ENCODE measurements around the gene URB2.
"Not testable (repeated sequence)": the region's sequence is repeated elsewhere in the genome, so short reads cannot be mapped to it uniquely, and the experiment has no call there.

URB2 gene

GRCh38 chr1:229617351-229618100 is 8.5 kb upstream of the URB2 start:
- no peak for DNase-seq

GRCh38 chr1:229619002-229619401 is 7.0 kb upstream of the URB2 start:
- no peak for DNase-seq

GRCh38 chr1:229619614-229620013 is 6.4 kb upstream of the URB2 start:
- DNase-seq = no peak

- no peak for DNase-seq
Observed at GRCh38 chr1:229620876-229621275, 5.2 kb upstream of the URB2 start.

GRCh38 chr1:229621663-229622062 is 4.4 kb upstream of the URB2 start:
- no peak for DNase-seq

GRCh38 chr1:229622641-229623120 is 3.4 kb upstream of the URB2 start:
- not testable (repeated sequence) for DNase-seq

- DNase-seq = no peak
Observed at GRCh38 chr1:229623225-229623624, 2.8 kb upstream of the URB2 start.

- no peak for DNase-seq
Observed at GRCh38 chr1:229623838-229624237, 2.2 kb upstream of the URB2 start.

GRCh38 chr1:229624521-229625070 is 1.5 kb upstream of the URB2 start:
- no peak for DNase-seq

- peak; percentile 33 for DNase-seq
Observed at GRCh38 chr1:229625071-229625914, 754 bp upstream of the URB2 start.

- no peak for DNase-seq
Observed at GRCh38 chr1:229627003-229627402, 956 bp downstream of the URB2 start.

- DNase-seq = no peak
Observed at GRCh38 chr1:229629261-229629660, 3.2 kb downstream of the URB2 start.

- no peak for DNase-seq
Observed at GRCh38 chr1:229631148-229631547, 5.1 kb downstream of the URB2 start.

- DNase-seq = no peak
Observed at GRCh38 chr1:229631966-229632365, 5.9 kb downstream of the URB2 start.

GRCh38 chr1:229636042-229636441 is 10.0 kb downstream of the URB2 start:
- DNase-seq = no peak

- DNase-seq = no peak
Observed at GRCh38 chr1:229637746-229638145, 11.7 kb downstream of the URB2 start.

- DNase-seq = no peak
Observed at GRCh38 chr1:229640455-229640854, 14.4 kb downstream of the URB2 start.

GRCh38 chr1:229641306-229641705 is 15.3 kb downstream of the URB2 start:
- no peak for DNase-seq

- DNase-seq = no peak
Observed at GRCh38 chr1:229642376-229642775, 16.3 kb downstream of the URB2 start.

GRCh38 chr1:229642970-229643369 is 16.9 kb downstream of the URB2 start:
- no peak for DNase-seq

- DNase-seq = no peak
Observed at GRCh38 chr1:229643996-229644745, 18.1 kb downstream of the URB2 start.

- DNase-seq = no peak
Observed at GRCh38 chr1:229645324-229645993, 19.4 kb downstream of the URB2 start.

Measured in activated CD4-positive, alpha-beta T cell treated with anti-CD3 and anti-CD28 coated beads, Interleukin-2, amount 50 U/mL, for 1 hour (primary cell).